ENCODE results near the gene IRF3.

- no peak for TF ChIP-seq POLR2A (IDR thresholded peaks at IDR 0.05)
- peak; percentile 16 for TF ChIP-seq POLR2AphosphoS5 (IDR thresholded peaks at IDR 0.05)
- TF ChIP-seq CTCF (IDR thresholded peaks at IDR 0.05), result peak in 3 of 4 experiments; percentile 57 to 67 (median 58)
These were observed 12.4 kb upstream of the IRF3 start for GRCh38 chr19:49677901-49678674.

All from prostate gland (tissue), 2 donors.